Measurements from ENCODE around the gene CATSPER4. TPM values are rescaled to one million over a fixed set of nuclear protein-coding genes. Genes with fewer than 3 reads are reported as not detected.

Gene CATSPER4
- total and polyA plus RNA-seq, 2 of the 13 experiments (the other 11 are each of a cell fraction or from before 2014, with no cell fraction given): not detected

GRCh38 chr1:26162220-26162709, 28.1 kb upstream of the CATSPER4 start:
- BruUV-seq (replicated peaks): no TSS peak
- H4K20me1 ChIP-seq (ENCODE audit: insufficient read depth, low read length): no peaks in the 10 kb centered on the region
- H3K4me1 ChIP-seq (ENCODE audit: insufficient read depth, low read length): peaks cover 43% of the 10 kb centered on the region
- ChIA-PET CTCF (ENCODE audit: low intra/inter-chr PET ratio, low total read pairs) (no interaction called here), POLR2A (no interaction called here)
- intact Hi-C loops (cut with micrococcal nuclease; ENCODE audit: unreplicated experiment): loop anchor here (5.0 kb wide), 2 partner anchors 50 to 125 kb away; partner anchors contain the start of gene PDIK1L
- FAIRE-seq (no peak), DNase-seq (ENCODE audit: low spot score) (no peak), ATAC-seq (no peak)
- in situ Hi-C loops (cut with HindIII; ENCODE audit: extremely low pct_ligation_motif_present, low pct_unique_long_range_greater_than_20kb): loop anchor here (10.0 kb wide), 1 partner anchor 267 kb away; no protein-coding TSS in a partner anchor
- no peak overlapping the region for H3K27ac ChIP-seq (ENCODE audit: extremely low read length, insufficient read depth, low read length)
- no peak overlapping the region for H2AFZ ChIP-seq (ENCODE audit: low read length)
- no peak overlapping the region for H3K9ac ChIP-seq (ENCODE audit: insufficient read depth, low read depth, low read length)
- no peaks in the 10 kb centered on the region for H3K79me2 ChIP-seq (ENCODE audit: insufficient read depth, low read length)
- TF ChIP-seq THAP9 (CRISPR knock-in tag; IDR thresholded peaks at IDR 0.05; ENCODE audit: borderline replicate concordance) (no peak), ZNF17 (CRISPR knock-in tag; IDR thresholded peaks at IDR 0.05) (no peak), TOE1 (CRISPR knock-in tag; IDR thresholded peaks at IDR 0.05) (no peak), REL (CRISPR knock-in tag; conservative IDR thresholded peaks at IDR 0.05) (0 out of 2 replicates have a peak, but pooled peaks have one; percentile 54), ZNF33A (CRISPR knock-in tag; IDR thresholded peaks at IDR 0.05; ENCODE audit: borderline replicate concordance) (no peak), RNF2 (conservative IDR thresholded peaks at IDR 0.05; ENCODE audit: low read depth) (no peak), FOXC1 (CRISPR knock-in tag; IDR thresholded peaks at IDR 0.05; ENCODE audit: borderline replicate concordance) (no peak)
- H3K36me3 ChIP-seq (replicated peaks in 1 of 2; ENCODE audit: control insufficient read depth in 1 of 2, insufficient read depth in 2 of 2, low read length in 2 of 2): no peaks in the 10 kb centered on the region
- H3K4me3 ChIP-seq (replicated peaks in 1 of 3; ENCODE audit: insufficient read depth in 1 of 3, low read depth in 2 of 3, low read length in 3 of 3): peak overlapping the region; percentile 42 to 76 (median 47); a peak in 5 of 6 replicates
- peak overlapping the region; percentile 78 for H3K4me2 ChIP-seq (ENCODE audit: low read depth, low read length)
- 14% methylated on average over 21 of the region's 21 CpGs for WGBS (ENCODE audit: low lambda C conversion rate)
- no peaks in the 10 kb centered on the region for H3K9me3 ChIP-seq (ENCODE audit: low read length)
- peaks cover 10 to 65% of the 10 kb centered on the region in 2 experiments; a peak in 4 of 5 replicates for H3K27me3 ChIP-seq (ENCODE audit: control insufficient read depth in 1 of 2, insufficient read depth in 2 of 2, low read length in 2 of 2)
